ENCODE measurements around the gene IFIT2.

DNA sequence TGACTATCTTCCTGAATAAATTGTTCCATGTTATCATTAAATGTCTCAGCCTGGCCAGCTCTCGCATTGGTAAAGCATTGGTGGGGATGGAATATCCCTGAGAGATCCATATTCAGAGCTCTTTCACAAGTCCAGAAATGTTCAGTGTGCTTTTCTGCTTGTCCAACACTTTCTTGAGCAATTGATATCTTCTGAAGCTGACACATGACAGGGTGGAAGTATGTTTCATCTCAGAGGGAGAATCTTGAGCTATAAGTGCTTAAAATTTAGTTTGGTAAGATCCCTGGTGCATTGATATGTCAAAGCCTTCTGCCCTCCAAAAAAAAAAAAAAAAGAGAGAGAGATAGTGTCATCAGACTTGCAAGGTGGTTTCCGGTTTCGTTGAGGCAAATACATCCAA lies 33.4 kb downstream of the IFIT2 start:
- TF ChIP-seq, protein P1, sequence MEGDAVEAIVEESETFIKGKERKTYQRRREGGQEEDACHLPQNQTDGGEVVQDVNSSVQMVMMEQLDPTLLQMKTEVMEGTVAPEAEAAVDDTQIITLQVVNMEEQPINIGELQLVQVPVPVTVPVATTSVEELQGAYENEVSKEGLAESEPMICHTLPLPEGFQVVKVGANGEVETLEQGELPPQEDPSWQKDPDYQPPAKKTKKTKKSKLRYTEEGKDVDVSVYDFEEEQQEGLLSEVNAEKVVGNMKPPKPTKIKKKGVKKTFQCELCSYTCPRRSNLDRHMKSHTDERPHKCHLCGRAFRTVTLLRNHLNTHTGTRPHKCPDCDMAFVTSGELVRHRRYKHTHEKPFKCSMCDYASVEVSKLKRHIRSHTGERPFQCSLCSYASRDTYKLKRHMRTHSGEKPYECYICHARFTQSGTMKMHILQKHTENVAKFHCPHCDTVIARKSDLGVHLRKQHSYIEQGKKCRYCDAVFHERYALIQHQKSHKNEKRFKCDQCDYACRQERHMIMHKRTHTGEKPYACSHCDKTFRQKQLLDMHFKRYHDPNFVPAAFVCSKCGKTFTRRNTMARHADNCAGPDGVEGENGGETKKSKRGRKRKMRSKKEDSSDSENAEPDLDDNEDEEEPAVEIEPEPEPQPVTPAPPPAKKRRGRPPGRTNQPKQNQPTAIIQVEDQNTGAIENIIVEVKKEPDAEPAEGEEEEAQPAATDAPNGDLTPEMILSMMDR (IDR thresholded peaks at IDR 0.05) = no peak
- TF ChIP-seq EP300 (IDR thresholded peaks at IDR 0.05) = no peak
